Testis (tissue), 3 donors: ENCODE data around the gene ZNF618. TPM values are rescaled to one million over a fixed set of nuclear protein-coding genes. Genes with fewer than 3 reads are reported as not detected.
A peak's percentile ranks its signal among the peaks of the same experiment; 100 is the strongest.

Experiments used
- DNase-seq: peaks from one replicate; pipeline ENCODE4 v3.0.0-alpha.2; 2019
- H3K27ac ChIP-seq, 2 donors: fragments of 200-600 bp; sonication (generic); one replicate each; pipeline ENCODE4 v1.5.1; 2019
- H3K27me3 ChIP-seq: fragments of 200-600 bp; sonication (generic); one replicate; pipeline ENCODE4 v1.5.1; 2019
- H3K36me3 ChIP-seq: fragments of 200-600 bp; sonication (generic); one replicate; pipeline ENCODE4 v1.5.1; 2017; ENCODE audit warnings: low read depth; ENCODE audit errors: missing control alignments
- H3K4me1 ChIP-seq: fragments of 200-600 bp; sonication (generic); one replicate; pipeline ENCODE4 v1.5.1; 2019
- H3K4me3 ChIP-seq, 2 donors: fragments of 200-600 bp; sonication (generic); one replicate each; pipeline ENCODE4 v1.5.1; 2017 to 2019
- H3K9me3 ChIP-seq: fragments of 200-600 bp; sonication (generic); one replicate; pipeline ENCODE4 v1.5.1; 2017
- POLR2A ChIP-seq: fragments of 450-650 bp; IDR thresholded peaks from one replicate; pipeline ENCODE4 v1.6.1; 2017; ENCODE audit warnings: antibody characterized with exemption, mild to moderate bottlenecking, moderate library complexity
- WGBS, 2 donors: methylation state at CpG; one replicate each; pipeline ENCODE4 v1.1.5; 2018; 5-methylcytosine and 5-hydroxymethylcytosine counted together
- intact Hi-C: fragments of 100-400 bp; cut with DNase I; formaldehyde crosslinking; loops from one replicate; pipeline ENCODE4 v1.15.1; 2023; ENCODE audit warnings: low total_unique reads
- polyA plus RNA-seq: library from polyadenylated mRNA; stranded (reverse); fragments of 350-450 nt; fragmentation: Illumina TruSeq; extraction: RNeasy Lipid Tissue Mini Kit (QIAGEN cat#74804); gene quantifications from one replicate; pipeline ENCODE4 v1.2.3, GENCODE V29; 2014; ENCODE audit warnings: low read depth, low replicate concordance; ENCODE audit not compliant: insufficient read depth
- total RNA-seq, 2 donors: library from RNA; depleted of rRNA; stranded (reverse); fragments of >200 nt; gene quantifications; one replicate each; pipeline ENCODE4 v1.2.3, GENCODE V29; 2016
- TF ChIP-seq, protein P1 (sequence below), 3 experiments: fragments of 450-650 bp in 2 of 3; fragments of 200-600 bp in 1 of 3; sonication (generic) in 1 of 3; IDR thresholded peaks; one replicate each; pipeline ENCODE4 v1.5.1; 2016 to 2019; ENCODE audit warnings: antibody characterized with exemption in 3 of 3, mild to moderate bottlenecking in 2 of 3, moderate library complexity in 1 of 3

ZNF618 gene
- total and polyA plus RNA-seq, 3 donors from 2014 or later = 6.8 to 15.2 (median 14.6) TPM

DNA sequence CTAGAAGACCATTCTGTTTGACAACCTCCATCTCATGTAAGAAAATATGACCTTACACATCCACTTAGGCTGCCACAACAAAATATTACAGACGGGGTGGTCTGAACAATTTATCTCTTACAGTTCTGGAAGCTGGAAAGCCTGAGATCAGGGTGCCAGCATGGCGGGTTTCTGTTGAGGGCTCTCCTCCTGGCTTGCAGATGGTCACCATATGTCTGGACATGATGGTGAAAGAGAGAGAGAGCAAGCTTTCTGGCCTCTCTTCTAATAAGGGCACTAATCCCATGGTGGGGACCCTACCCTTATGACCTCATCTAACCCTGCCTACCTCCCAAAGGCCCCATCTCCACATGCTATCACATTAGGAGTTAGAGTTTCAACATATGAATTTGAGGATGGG lies 136.0 kb downstream of the ZNF618 start:
- no peak for TF ChIP-seq POLR2A
- TF ChIP-seq, protein P1, sequence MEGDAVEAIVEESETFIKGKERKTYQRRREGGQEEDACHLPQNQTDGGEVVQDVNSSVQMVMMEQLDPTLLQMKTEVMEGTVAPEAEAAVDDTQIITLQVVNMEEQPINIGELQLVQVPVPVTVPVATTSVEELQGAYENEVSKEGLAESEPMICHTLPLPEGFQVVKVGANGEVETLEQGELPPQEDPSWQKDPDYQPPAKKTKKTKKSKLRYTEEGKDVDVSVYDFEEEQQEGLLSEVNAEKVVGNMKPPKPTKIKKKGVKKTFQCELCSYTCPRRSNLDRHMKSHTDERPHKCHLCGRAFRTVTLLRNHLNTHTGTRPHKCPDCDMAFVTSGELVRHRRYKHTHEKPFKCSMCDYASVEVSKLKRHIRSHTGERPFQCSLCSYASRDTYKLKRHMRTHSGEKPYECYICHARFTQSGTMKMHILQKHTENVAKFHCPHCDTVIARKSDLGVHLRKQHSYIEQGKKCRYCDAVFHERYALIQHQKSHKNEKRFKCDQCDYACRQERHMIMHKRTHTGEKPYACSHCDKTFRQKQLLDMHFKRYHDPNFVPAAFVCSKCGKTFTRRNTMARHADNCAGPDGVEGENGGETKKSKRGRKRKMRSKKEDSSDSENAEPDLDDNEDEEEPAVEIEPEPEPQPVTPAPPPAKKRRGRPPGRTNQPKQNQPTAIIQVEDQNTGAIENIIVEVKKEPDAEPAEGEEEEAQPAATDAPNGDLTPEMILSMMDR (IDR thresholded peaks at IDR 0.05) = no peak
- Histone ChIP-seq H3K27me3 (no peaks in the 10 kb centered on the region), H3K9me3 (no peaks in the 10 kb centered on the region), H3K27ac (no peak overlapping the region), H3K4me3 (no peak overlapping the region), H3K36me3 (no peaks in the 10 kb centered on the region), H3K4me1 (no peaks in the 10 kb centered on the region)
- WGBS, 2 donors = 78 to 98% methylated on average over 2 of the region's 2 CpGs
- DNase-seq = peak; percentile 5
- intact Hi-C loops = no loop called here

DNA sequence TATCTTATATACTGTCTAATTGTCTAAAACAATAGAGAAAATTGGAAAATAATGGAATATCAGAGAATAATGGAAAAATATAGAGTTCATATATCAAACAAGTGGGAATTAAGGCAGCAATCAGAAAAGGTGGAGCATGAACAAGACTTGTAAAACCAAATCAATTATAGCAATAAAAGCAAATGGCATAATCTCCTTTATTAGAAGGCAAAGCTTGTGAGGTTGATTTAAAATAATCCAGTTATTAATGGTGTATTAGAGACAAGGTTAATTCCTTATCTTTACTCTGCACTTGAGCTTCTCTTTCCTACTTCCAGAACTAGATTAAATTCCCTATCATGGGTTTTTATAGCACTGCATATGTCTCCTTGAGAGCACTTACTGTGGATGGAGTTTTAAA lies 137.9 kb downstream of the ZNF618 start:
- Histone ChIP-seq H3K36me3 (no peaks in the 10 kb centered on the region), H3K27ac (no peak overlapping the region), H3K27me3 (no peaks in the 10 kb centered on the region), H3K9me3 (no peaks in the 10 kb centered on the region), H3K4me3 (no peak overlapping the region), H3K4me1 (no peaks in the 10 kb centered on the region)
- intact Hi-C loops = no loop called here
- TF ChIP-seq POLR2A = no peak
- TF ChIP-seq, protein P1 (IDR thresholded peaks at IDR 0.05) = no peak
- no peak for DNase-seq

DNA sequence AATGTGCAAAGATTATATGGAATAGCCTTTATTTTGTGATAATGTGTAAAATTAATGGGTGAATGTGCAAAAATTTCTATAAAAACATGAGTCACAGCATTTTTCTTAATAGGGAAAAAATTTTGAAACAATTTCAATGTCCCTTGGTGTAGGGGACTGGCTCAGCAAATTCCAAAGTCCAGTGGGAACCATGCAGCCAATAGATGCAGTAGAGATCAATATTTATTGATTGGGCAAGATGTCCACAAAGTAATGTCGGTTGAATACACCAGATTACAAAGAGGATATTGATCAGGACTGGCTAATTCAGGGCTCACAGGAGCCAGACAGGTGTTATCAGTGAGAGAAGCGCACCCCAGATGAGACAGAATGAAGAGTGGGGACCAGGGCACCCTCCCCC lies 139.5 kb downstream of the ZNF618 start:
- 91 to 95% methylated on average over 2 of the region's 2 CpGs for WGBS, 2 donors
- Histone ChIP-seq H3K27ac (no peak overlapping the region), H3K4me3 (no peak overlapping the region), H3K27me3 (no peaks in the 10 kb centered on the region), H3K9me3 (no peaks in the 10 kb centered on the region), H3K4me1 (no peaks in the 10 kb centered on the region), H3K36me3 (no peaks in the 10 kb centered on the region)
- no peak for DNase-seq
- no peak for TF ChIP-seq POLR2A
- TF ChIP-seq, protein P1 (IDR thresholded peaks at IDR 0.05) = no peak
- intact Hi-C loops = no loop called here

DNA sequence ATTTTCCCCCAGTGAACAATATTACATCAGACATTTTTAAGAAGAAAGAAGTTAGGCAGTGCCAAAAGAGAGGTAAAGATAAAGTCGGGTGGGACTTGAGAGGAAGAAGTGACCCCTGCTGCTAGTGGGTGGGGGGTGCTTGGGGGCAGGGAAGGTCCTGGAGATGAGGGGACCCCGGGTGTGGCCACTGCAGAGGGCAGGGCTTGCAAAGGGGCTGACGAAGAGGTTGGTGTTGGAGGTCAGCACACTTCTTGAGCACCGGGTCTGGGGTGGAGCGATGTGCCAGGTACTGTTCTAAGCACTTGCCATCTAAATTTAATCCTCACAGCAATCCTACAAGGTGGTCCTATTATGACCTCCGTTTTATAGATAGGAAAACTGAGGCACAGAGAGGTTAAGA lies 140.0 kb downstream of the ZNF618 start:
- WGBS, 2 donors = 94 to 95% methylated on average over 6 of the region's 6 CpGs
- Histone ChIP-seq H3K36me3 (no peaks in the 10 kb centered on the region), H3K4me1 (no peaks in the 10 kb centered on the region), H3K9me3 (no peaks in the 10 kb centered on the region), H3K27me3 (no peaks in the 10 kb centered on the region), H3K4me3 (no peak overlapping the region), H3K27ac (no peak overlapping the region)
- DNase-seq = peak; percentile 9
- intact Hi-C loops = no loop called here
- no peak for TF ChIP-seq POLR2A

DNA sequence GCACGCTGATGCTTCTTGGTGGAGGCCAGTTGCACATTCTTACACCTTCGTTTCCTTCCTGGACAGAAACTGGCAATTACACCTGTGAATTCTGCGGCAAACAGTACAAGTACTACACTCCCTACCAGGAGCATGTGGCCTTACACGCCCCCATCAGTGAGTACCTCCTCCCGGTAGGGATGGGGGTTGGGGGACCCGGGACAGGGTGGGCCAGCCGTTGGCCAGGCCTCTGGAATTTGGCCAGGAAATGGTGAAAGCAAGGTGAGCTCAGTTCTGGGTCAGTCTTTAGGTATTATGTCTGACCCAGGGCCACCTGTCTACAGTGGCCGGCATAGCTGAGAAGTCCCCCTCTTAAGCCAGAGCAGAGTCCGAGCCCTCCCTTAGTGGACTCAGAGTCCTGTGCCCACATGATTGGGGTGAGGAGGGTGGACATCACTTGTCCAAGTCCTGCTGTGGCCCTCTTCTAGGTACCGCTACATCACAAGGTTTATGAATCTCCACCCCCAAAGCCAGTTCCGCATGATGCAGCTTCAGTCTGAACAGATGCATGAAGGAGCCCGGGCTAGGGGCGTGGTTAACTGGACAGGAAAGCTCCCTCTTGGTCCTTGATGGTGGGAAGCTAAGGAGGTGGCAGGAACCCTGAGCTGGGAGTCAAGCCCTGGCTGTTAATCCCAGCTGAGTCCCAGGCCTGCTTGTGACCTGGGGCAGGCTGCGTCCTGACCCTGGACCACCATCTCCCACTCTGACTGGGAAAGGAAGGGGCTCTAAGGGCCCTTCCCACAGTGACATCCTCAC lies 140.7 kb downstream of the ZNF618 start:
- Histone ChIP-seq H3K27ac (no peak overlapping the region), H3K4me3 (no peak overlapping the region), H3K27me3 (no peaks in the 10 kb centered on the region), H3K4me1 (no peaks in the 10 kb centered on the region), H3K9me3 (no peaks in the 10 kb centered on the region), H3K36me3 (no peaks in the 10 kb centered on the region)
- DNase-seq = peak; percentile 6
- 91 to 94% methylated on average over 4 to 14 of the region's 14 CpGs for WGBS, 2 donors
- TF ChIP-seq POLR2A = no peak
- TF ChIP-seq, protein P1 (IDR thresholded peaks at IDR 0.05) = no peak
- intact Hi-C loops = no loop called here
